SH-SY5Y (cell line): ENCODE data around the gene ARMC9.

Experiments
- GATA2 ChIP-seq: IDR thresholded peaks from 2 replicates; pipeline ENCODE4 v1.6.1; 2011; ENCODE audit warnings: mild to moderate bottlenecking, low read depth, low read length
- GATA3 ChIP-seq: IDR thresholded peaks from 2 replicates; pipeline ENCODE4 v1.6.1; 2011; ENCODE audit warnings: low read depth, mild to moderate bottlenecking, low read length, moderate library complexity

- TF ChIP-seq GATA2 (no peak), GATA3 (no peak)
These were observed 109.8 kb downstream of the ARMC9 start for GRCh38 chr2:231308219-231308618.
